GM19397 (cell line): ENCODE measurements around the gene TPH2.

Experiments used
- ATAC-seq: cut with Tn5 transposase; IDR thresholded peaks from one replicate; pipeline ENCODE4 v1.9.1; 2021; ENCODE audit warnings: mild to moderate bottlenecking, moderate library complexity; ENCODE audit not compliant: unreplicated experiment

TPH2 gene

DNA sequence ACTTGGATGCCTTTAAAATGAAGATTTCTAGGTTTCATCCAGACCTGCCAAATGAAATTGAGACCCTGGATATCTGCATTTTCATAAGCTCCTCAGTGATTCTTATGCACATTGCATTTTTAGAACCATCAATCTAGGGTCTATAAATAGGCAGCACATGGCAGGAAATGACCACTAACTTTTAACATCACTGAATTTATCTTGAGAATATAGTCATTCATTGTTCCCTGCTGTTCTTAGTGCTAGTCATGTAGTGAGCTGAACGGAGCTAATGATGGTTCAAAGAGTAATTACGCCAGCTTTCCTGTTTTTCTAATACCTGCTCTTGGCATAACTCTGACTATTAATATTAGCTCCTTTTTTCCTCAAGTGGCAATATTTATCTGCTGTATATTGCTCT lies 91.6 kb downstream of the TPH2 start:
- ATAC-seq = no peak

DNA sequence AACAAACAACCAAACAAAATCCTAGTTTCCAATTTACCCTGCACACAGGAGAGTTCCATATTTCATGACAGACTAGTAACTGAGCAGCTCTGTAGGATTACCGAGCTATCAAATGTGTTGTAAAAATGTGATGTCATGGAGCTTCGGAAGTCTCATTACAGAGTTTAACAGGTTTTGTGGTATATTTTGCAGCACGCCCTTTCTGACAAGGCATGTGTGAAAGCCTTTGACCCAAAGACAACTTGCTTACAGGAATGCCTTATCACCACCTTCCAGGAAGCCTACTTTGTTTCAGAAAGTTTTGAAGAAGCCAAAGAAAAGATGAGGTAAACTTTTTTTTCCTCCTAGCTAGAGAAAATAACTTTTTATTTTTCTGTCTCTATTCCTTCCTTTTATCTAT lies 92.4 kb downstream of the TPH2 start:
- no peak for ATAC-seq

DNA sequence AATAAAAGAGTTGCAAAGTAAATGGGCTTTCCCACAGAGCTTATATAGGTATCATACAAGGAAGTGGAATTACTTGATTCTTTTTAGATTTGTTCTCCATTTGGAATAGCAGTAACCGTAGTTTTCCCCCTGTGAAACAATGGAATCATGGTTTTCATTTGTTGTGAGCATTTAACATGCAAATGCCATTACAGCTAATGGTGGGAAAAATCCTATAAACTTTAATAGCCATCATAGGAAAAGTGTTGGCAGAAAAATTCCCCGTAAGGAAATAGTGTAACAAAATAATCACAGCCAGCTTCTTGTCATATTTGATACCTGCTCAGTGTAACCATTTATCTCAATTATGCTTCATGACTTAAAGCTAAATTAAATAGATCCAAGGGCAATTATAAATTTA lies 95.3 kb downstream of the TPH2 start:
- ATAC-seq = no peak

DNA sequence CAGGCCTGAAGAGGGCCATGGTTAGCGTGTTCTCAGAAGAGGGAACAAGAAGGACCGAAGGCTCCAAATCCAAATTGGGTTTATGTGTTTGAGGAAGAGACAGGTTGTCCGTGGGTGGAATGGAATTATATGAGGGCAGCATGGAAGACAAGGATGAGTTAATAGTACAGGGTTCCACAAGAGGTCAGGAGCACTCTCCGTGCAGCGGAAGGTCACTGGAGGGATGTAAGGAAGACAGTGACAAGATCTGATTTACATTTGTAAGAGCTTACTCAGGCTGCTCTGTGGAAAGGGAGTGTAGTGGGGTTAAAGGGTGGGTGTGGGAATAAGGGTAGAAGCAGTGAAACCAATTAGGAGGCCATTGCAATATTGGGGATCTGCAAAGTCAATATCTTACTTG lies 97.0 kb downstream of the TPH2 start:
- ATAC-seq = no peak

DNA sequence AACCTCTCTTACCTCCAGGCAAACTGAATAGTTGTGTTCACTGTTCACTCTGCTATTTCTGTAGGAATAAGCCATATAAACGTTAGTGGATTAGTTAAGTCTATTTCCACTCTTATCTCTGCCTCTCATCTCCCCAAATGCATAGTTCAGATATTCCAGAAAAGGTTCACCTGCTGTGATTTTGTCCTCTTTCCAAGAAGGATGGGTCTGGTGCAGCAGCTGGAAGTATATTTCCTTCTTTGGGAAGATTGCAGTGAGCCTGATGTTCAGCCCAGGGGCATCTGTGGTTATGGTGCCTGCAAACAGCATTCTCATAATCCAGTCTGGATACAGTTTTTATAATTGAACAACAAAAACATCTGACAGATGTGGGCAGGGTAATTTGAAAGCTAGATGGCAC lies 97.7 kb downstream of the TPH2 start:
- no peak for ATAC-seq

DNA sequence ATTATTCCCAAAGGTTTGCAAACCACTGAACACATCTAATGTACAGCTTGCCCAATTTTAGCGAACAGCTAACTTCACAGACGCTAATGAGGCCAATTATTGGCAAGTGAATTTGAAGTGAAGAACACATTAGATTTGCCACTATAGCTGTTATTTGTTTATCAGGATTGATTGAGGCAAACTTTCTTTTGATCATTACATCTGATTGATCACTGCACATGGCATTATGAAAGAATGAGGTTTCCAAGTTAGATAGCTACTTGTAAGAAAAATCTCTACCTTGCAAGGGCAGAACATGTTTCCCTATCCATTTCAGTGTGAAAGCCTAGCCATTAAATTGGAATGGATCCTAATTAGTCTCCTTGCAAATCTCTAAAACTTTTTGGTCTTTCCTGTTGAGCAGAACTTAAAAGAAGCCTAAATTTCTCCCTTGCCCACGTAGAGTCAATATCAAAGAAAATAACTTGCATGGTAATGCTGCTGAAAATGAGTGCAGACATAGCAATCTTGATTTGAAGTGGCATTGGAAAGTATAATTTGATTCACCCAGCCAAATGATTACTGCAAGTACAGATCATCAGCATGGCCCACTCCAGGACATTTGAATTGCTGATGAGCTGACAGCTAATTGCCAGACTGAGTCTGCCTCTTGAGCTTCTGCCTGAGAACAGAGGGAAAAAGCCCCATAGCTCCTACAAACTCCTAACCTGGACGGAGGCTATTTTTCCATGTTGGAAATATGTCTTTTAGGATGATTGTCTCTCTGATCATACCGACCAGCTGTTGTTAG lies 98.6 kb downstream of the TPH2 start:
- no peak for ATAC-seq

DNA sequence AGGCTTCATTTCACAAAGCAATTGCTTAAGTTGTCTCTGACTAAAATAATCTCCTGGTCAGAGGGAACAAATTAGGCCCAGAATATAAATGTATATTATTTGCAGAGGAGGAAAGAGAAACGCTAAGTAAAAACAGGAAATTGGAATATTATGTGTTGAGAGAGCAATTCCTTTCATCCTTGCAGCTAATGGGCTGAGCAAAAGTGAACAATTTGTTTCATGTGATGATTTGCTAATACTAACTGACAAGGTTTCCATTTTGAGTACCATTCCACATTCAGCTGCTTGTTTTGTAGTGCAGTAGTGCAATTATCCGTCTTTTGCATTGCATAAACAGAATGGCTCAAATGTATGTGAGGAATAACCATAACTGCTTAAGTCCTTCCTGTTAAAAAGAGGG lies 103.2 kb downstream of the TPH2 start:
- no peak for ATAC-seq

DNA sequence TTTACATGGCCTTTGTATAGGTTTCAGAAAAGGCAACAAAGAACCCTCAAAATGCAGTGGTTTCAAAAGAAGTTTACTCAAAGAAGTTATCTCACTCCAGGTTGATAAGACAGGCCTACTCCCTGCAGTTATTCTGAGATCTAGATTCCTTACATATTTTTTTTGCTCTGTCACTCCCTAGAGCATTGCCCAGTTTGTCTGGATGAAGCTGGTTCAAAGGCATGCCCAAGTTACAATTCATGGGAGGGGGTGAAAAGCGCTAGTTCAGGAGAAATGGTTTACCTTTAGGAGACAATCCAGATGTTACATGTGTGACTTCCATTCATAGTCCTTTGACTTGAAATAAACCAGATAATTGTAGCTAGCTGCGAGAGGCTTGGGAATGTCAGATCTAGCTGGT lies 115.0 kb downstream of the TPH2 start:
- ATAC-seq = no peak

DNA sequence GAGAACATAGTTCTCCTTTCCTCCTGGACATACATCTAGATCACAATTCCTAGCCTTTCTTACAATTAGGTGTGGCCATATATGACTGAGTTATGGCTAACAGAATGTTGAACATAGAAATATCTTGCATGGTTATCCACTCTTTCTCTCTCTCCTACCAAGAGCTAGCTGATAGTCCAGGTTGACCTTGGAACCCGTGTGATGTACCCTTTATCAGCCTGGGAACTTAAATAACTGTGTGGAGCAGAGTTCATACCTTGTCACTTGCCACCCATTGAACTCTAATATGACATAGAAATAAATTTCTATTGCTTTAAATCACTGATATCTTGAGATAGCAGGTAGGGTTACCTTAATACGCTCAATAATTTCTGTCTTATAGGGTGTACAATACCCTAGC lies 115.9 kb downstream of the TPH2 start:
- no peak for ATAC-seq

DNA sequence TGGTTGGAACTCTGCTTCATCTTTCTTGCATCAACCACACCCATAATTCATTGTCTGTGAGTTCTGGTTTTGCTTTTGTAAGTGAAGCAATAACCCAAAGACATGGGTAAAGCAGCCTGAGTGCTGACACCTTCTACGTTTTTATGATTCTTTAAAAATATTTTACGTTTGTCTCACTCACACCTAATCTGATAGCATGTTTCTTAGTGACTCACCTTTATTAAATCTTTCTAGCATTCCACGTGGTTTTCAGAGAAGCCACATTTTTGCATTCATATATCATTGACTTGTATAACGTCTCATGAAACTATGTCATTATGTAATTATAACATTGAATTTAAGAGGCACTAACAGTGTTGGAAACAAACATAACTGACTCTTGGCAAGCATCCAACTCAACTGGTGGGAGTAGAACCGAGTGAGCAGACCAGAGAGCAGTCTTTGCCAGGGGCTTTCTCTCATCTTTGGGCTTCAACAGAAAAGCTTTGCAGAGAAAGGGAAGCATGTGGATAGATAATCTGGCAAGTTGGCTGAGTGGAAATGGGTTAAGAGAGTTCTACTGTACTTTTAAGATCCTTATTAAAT lies 118.8 kb downstream of the TPH2 start:
- ATAC-seq = no peak

DNA sequence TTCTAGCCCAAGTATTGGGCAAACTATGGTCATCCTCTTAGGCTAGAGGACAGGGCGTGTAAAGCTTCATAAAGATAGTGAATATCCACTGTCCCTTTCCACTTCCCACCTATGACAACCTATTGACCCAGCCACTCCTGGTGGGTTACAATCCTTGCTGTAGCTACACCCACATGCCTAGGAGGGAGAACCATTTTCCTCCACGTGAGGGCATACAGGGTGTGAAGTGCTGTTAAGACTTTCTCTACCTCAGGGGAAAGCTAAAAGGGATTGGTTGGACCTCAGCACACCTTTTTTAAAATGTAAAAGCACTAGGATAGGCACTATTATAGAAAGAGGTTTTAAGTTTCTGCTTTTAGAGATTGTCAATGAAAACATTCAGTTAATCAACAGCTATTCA lies 124.4 kb downstream of the TPH2 start:
- no peak for ATAC-seq

DNA sequence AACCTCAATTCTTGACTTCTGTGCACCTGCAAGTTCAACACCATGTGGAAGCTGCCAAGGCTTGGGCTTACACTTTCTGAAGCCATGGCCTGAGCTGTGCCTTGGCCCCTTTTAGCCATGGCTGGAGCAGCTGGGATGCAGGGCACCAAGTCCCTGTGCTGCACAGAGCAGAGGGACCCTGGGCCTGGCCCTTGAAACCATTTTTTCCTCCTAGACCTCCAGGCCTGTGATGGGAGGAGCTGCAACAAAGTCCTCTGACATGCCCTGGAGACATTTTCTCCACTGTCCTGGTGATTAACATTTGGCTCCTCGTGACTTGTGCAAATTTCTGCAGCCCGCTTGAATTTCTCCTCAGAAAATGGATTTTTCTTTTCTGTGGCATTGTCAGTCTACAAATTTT lies 132.4 kb downstream of the TPH2 start:
- ATAC-seq = no peak

DNA sequence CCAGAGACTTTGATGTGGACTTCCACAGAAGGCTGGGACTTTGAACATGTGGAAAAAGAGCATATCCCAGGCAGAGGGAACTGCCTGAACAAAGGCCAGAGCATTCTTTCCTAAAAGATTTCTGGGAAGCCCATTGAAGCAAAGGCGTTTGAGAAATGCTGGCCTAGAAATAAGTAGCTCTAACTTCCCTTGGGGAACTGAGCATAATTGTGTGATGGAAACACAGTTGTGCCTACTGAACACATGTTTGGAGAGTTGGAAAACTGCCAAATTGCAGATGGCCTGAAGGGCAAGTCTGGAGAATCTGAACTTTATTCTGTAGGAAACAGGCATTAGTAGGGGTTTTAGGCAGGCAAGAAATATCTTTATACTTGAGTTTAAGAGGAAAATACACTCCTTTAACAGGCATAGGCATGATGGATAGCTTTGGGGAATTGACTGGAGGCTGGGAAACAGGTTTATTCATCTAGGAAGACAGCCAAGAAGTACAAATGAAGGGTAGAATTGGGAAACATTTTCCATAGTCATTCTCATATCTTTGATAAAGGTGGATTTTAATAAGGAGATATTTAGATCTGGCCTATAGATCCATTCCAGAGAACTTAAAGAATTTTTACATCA lies 134.1 kb downstream of the TPH2 start:
- ATAC-seq = no peak

DNA sequence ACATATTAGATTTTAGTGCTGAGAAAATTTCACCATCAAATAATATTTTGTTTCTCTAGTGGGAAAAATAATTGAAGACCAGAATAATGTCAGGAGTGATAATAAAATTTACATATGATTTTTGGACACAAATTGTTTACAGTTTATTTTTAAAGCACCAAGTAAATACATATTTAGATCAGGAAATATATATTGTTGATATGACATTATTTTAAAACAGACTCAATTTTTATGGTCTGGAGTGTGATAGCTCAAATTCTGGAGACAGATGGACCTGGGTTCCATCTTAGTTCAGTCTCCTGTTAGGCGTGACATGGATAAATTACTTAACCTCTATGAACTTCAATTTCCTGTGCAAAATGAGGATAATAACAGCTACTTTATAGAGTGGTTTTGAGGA lies 135.4 kb downstream of the TPH2 start:
- ATAC-seq = no peak

DNA sequence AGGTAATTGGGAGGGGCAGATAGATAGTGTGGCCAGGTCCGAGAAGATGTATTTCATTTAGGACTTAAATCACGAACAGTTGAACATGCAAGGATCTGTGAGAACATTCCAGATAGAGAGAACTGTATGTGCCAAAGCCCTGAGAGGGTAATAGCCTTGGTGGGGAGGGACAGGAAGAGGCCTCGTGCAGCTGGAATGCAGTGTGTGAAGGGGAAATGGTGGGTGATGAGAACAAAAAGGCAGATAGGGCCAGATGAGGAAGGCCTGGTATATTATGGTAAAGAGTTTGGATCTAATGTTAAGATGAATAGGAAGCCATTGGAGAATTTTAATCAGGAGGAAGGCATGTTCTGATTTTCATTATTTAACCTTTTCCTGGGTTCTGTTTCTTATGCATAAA lies 136.3 kb downstream of the TPH2 start:
- ATAC-seq = no peak

DNA sequence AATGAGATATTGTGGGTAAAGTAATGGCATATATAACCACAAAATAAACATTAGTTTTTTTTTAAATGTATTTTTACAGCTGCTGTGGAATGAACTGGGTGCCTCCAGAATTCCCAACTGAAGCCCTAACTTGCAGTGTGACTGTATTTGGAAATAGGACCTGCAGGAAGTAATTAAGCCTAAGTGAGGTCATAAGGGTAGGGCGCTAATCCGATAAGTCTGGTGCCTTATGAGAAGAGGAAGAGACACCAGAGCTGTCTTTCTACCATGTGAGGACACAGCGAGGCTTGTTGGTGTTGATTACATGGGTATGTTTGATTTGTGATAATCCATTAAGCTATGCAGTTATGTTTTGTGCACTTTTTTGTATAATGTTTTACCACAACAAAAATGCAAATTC lies 136.8 kb downstream of the TPH2 start:
- no peak for ATAC-seq

DNA sequence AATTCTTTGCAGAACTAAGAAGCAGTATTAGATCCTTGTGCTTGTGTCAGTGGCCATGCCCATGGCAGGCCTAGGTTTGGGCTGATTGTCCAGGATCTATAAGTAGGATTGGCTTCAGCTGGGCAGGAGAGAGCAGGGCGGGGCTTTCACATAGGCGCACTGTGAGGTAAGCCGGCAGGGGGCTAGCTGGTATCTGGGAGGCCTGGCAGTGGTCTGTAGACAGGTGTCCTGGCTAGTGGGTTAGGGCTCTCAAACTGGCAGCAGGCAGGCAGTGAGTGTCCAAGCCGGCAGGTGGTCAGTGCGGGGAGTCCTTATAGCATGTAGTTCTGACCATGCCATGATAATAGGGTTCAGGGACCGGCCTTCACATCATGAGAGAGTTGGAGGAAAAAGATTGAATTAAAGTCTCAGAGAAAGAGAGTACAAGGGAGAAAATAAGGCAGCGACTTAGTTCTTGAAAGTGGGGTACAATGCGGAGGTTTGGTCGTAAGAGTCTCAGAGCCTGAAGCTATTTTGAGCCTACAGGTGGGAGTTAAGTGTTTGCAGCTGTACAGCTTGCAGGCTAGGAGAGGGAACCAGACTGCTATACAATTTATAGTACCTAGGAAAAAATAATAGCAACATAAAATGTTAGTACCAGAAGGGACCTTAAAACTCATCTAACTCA lies 137.4 kb downstream of the TPH2 start:
- ATAC-seq = no peak

DNA sequence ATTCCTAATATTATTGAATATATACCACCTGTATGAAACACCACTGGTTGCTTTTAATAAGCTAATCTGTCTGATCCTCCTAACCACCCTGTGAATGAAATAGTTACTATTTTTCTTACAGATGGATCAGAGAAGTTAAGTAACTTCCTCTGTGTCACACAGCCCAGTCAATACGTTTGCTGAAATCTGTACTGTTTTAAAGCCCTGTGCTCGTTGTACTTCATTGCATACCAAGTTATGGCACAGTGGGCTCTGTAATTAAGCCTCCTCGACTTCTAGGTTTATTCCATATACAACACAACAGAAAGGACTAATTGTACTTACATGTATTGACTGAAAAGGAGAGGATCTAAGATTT lies 137.9 kb downstream of the TPH2 start:
- ATAC-seq = no peak

DNA sequence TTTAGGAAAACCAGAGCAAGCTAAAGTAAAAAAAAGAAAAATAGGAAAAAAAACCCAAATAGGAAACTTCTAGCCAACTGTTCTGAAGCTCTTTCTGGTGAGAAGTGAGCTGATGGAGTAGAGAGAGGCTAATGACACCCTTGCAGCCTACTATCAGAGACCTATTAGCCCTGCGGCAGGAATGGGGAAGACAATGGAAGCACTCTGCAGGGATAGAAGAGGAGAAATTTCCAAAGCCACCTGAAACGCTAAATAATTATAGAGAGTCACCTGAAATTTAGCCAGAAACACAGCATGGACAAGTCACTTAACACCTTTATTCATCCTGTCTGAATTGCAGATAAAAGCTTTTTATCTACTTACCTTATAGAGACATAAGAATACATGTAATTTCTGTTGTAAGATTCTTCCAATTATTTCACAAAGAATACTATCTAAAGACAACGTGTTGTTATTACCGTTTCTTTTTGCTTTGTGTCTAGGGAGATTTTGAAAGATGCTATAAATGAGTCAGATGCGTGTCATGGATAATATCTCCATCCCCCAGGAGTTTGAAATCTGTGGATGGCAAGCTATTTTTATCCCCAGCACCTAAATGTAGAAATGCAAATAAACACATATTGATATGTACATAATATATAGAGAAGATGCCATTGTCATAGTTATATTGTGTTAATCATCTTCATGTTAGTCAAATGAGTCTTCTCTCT lies 138.6 kb downstream of the TPH2 start:
- ATAC-seq = no peak

DNA sequence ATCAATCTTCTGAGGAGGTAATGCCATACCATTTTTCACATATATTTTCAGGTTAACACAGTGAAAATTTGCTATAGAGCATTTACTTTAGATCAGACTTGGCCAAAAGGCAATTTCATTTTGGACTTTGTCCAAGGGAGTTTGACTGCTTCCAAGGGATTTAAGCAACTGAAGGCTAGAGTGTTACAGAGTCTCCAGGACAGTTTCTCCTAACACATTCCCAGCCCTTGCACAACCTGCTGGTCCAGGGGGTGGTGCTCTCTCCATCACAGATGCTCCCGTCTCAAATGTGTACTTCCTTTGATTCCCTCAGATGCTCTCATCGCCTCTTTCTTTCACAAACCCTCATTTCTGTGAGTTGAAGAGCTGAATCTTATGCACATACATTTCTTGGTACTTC lies 143.1 kb downstream of the TPH2 start:
- ATAC-seq = no peak
